GM12878 (cell line): ENCODE data around the gene OSBPL5. TPM values are rescaled to one million over a fixed set of nuclear protein-coding genes. Genes with fewer than 3 reads are reported as not detected.
"Not testable (repeated sequence)": the region's sequence is repeated elsewhere in the genome, so short reads cannot be mapped to it uniquely, and the experiment has no call there.

Experiments
- ATAC-seq: fragments of 200-7000 bp; cut with Tn5 transposase; 3 replicates; pipeline ENCODE4 v1.9.1; 2020; ENCODE audit warnings: mild to moderate bottlenecking, moderate library complexity
- BruUV-seq: library from RNA; stranded (reverse); fragments of 400-500 nt; replicated peaks from 2 replicates; lab custom pipeline; 2021; lab: Mats Ljungman, UMichigan
- CTCF ChIA-PET: fragments of 300-600 bp; sonication (Branson Sonifier 250); formaldehyde crosslinking; extraction: SDS; loops from one replicate; lab custom pipeline; 2021; ENCODE audit warnings: inconsistent platforms; lab: Yijun Ruan, JAX
- POLR2A ChIA-PET: fragments of 350-600 bp; formaldehyde crosslinking; extraction: SDS; loops from one replicate; lab custom pipeline; 2021; ENCODE audit warnings: inconsistent platforms; lab: Charles Lee
- RAD21 ChIA-PET: fragments of 300-600 bp; sonication (Branson Sonifier 250); formaldehyde crosslinking; loops from one replicate; lab custom pipeline; 2023; ENCODE audit warnings: antibody characterized with exemption; ENCODE audit not compliant: unreplicated experiment; lab: Charles Lee
- SMC1A ChIA-PET: fragments of 300-600 bp; sonication (Branson Sonifier 250); formaldehyde crosslinking; loops from one replicate; lab custom pipeline; 2023; ENCODE audit not compliant: unreplicated experiment, uncharacterized antibody; lab: Charles Lee
- DNase-seq: peaks from one replicate; pipeline ENCODE4 v3.0.0-alpha.2; 2011; ENCODE audit warnings: low read depth, low spot score
- FAIRE-seq: peaks from 3 replicates; lab custom pipeline; 2011; peaks lifted over from hg19 to GRCh38; lab: Jason Lieb, UNC
- H2AFZ ChIP-seq: 2 replicates; pipeline ENCODE4 v1.6.0; 2011; ENCODE audit warnings: low read depth, low read length, control low read depth; ENCODE audit not compliant: control insufficient read depth
- H3K27ac ChIP-seq: 2 replicates; pipeline ENCODE4 v1.5.1; 2011; ENCODE audit warnings: control low read depth; ENCODE audit not compliant: control insufficient read depth, insufficient read depth
- H3K27me3 ChIP-seq, 2 experiments: replicated peaks in 1 of 2; 2 replicates each; pipeline versions ENCODE4 v1.6.0 to v1.6.1; 2011; ENCODE audit warnings: low read length in 1 of 2; ENCODE audit not compliant: control insufficient read depth in 2 of 2, insufficient read depth in 2 of 2
- H3K36me3 ChIP-seq, 2 experiments: 2 replicates each; pipeline ENCODE4 v1.5.1; 2011; ENCODE audit warnings: low read length in 1 of 2; ENCODE audit not compliant: control insufficient read depth in 2 of 2, insufficient read depth in 2 of 2
- H3K4me1 ChIP-seq: 2 replicates; pipeline ENCODE4 v1.6.1; 2011; ENCODE audit warnings: mild to moderate bottlenecking, low read length, moderate library complexity, mixed read lengths; ENCODE audit not compliant: control insufficient read depth, insufficient read depth
- H3K4me2 ChIP-seq: 2 replicates; pipeline ENCODE4 v1.6.0; 2011; ENCODE audit warnings: control low read depth; ENCODE audit not compliant: control insufficient read depth, insufficient read depth
- H3K4me3 ChIP-seq: fragments of 200-600 bp; sonication (generic); 2 replicates; pipeline ENCODE4 v1.5.1; 2016
- H3K79me2 ChIP-seq: 2 replicates; pipeline ENCODE4 v1.6.0; 2011; ENCODE audit warnings: low read length; ENCODE audit not compliant: control insufficient read depth, insufficient read depth
- H3K9ac ChIP-seq: 2 replicates; pipeline ENCODE4 v1.8.0; 2011; ENCODE audit warnings: low read length, control low read depth, mixed read lengths; ENCODE audit not compliant: control insufficient read depth, insufficient read depth
- H3K9me3 ChIP-seq: replicated peaks from 3 replicates; pipeline ENCODE4 v1.5.1; 2011; ENCODE audit warnings: mild to moderate bottlenecking, low read length; ENCODE audit not compliant: control insufficient read depth, insufficient read depth
- H4K20me1 ChIP-seq: 2 replicates; pipeline ENCODE4 v1.6.0; 2011; ENCODE audit not compliant: control insufficient read depth, insufficient read depth
- BHLHE40 ChIP-seq, 2 experiments: fragments of 450-650 bp in 1 of 2; IDR thresholded peaks; 2 replicates each; pipeline ENCODE4 v1.6.1; 2011 to 2017; ENCODE audit warnings: low read depth in 2 of 2, borderline replicate concordance in 1 of 2, improper control_type of control experiment in 1 of 2, low read length in 1 of 2, mild to moderate bottlenecking in 1 of 2
- DPF2 ChIP-seq: fragments of 450-650 bp; IDR thresholded peaks from 2 replicates; pipeline ENCODE4 v1.6.1; 2017; ENCODE audit warnings: mild to moderate bottlenecking
- FOS ChIP-seq: IDR thresholded peaks from 3 replicates; pipeline ENCODE4 v1.6.1; 2011; ENCODE audit warnings: borderline replicate concordance; ENCODE audit not compliant: insufficient read length; ENCODE audit errors: extremely low read depth
- SMC3 ChIP-seq: IDR thresholded peaks from 2 replicates; pipeline ENCODE4 v1.6.1; 2011; ENCODE audit warnings: low read length, improper control_type of control experiment, borderline replicate concordance
- WGBS: methylation state at CpG from one replicate; pipeline ENCODE4 v1.1.6; 2016; ENCODE audit warnings: low lambda C conversion rate; ENCODE audit not compliant: insufficient replicate concordance, insufficient coverage; ENCODE audit errors: missing lambda C conversion rate; 5-methylcytosine and 5-hydroxymethylcytosine counted together
- in situ Hi-C: fragments of 300-500 bp; cut with MboI; formaldehyde crosslinking; loops from 9 replicates; pipeline ENCODE4 v1.14.3; 2018; ENCODE audit warnings: mixed read lengths
- intact Hi-C: fragments of 100-400 bp; cut with micrococcal nuclease; formaldehyde crosslinking; loops from one replicate; pipeline ENCODE4 v1.14.2; 2022; ENCODE audit not compliant: unreplicated experiment
- polyA plus RNA-seq, 11 experiments: library from polyadenylated mRNA; depleted of rRNA in 4 of 11; unstranded in 6 of 11; stranded (reverse) in 5 of 11; fragments of >200 nt; fragmentation: Nextera tagmentation in 4 of 11; fragmentation: Illumina TruSeq in 1 of 11; extraction: Ambion mirVana in 4 of 11; extraction: Trizol in 1 of 11; gene quantifications; 1 replicate in 1 of 11; 2 replicates in 10 of 11; pipeline versions ENCODE4 v1.2.1 to v1.2.3, GENCODE V29; 2011 to 2016; ENCODE audit warnings: inconsistent platforms in 2 of 11, missing spikeins in 2 of 11, low read depth in 1 of 11
- total RNA-seq, 4 experiments: library from RNA; depleted of rRNA in 3 of 4; stranded (reverse); fragments of >200 nt in 3 of 4; fragmentation: Illumina TruSeq in 1 of 4; extraction: Trizol in 1 of 4; gene quantifications; 2 replicates each; pipeline versions ENCODE4 v1.2.1 to v1.2.3, GENCODE V29; 2013 to 2021
- TF ChIP-seq, protein P1 (sequence below): fragments of 450-650 bp; IDR thresholded peaks from 2 replicates; pipeline ENCODE4 v1.6.1; 2016; ENCODE audit warnings: mild to moderate bottlenecking

OSBPL5 gene
- total and polyA plus RNA-seq, 10 of the 15 experiments (the other 5 are each of a cell fraction or from before 2014, with no cell fraction given) = not detected

- Histone ChIP-seq H3K4me2 (no peak overlapping the region), H4K20me1 (no peaks in the 10 kb centered on the region), H3K27me3 (peaks cover 7 to 12% of the 10 kb centered on the region in 2 experiments), H3K9me3 (no peaks in the 10 kb centered on the region), H3K4me1 (no peaks in the 10 kb centered on the region), H2AFZ (no peak overlapping the region), H3K79me2 (no peaks in the 10 kb centered on the region), H3K4me3 (no peak overlapping the region), H3K36me3 (no peaks in the 10 kb centered on the region), H3K9ac (no peak overlapping the region), H3K27ac (no peak overlapping the region)
- no peak for DNase-seq
- intact Hi-C loops = no loop called here
- ChIA-PET CTCF (no interaction called here), SMC1A (no interaction called here), RAD21 (no interaction called here), POLR2A (no interaction called here)
- no peak for TF ChIP-seq FOS
- peak in 1 of 2 experiments; percentile 40; a peak in 1 of 4 replicates for TF ChIP-seq BHLHE40 (IDR thresholded peaks at IDR 0.05; ENCODE audit: borderline replicate concordance in 1 of 2, low read depth in 2 of 2, low read length in 1 of 2)
- TF ChIP-seq, protein P1, sequence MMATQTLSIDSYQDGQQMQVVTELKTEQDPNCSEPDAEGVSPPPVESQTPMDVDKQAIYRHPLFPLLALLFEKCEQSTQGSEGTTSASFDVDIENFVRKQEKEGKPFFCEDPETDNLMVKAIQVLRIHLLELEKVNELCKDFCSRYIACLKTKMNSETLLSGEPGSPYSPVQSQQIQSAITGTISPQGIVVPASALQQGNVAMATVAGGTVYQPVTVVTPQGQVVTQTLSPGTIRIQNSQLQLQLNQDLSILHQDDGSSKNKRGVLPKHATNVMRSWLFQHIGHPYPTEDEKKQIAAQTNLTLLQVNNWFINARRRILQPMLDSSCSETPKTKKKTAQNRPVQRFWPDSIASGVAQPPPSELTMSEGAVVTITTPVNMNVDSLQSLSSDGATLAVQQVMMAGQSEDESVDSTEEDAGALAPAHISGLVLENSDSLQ = no peak
- TF ChIP-seq DPF2 = no peak
- no peak for TF ChIP-seq SMC3
- BruUV-seq = no TSS peak
- in situ Hi-C loops = no loop called here
- no peak for ATAC-seq
- FAIRE-seq = no peak
- 20% methylated on average over 31 of the region's 31 CpGs for WGBS
These were observed 4.3 kb upstream of the OSBPL5 start for GRCh38 chr11:3169255-3170043.

GRCh38 chr11:3168742-3169254 is 3.7 kb upstream of the OSBPL5 start:
- H3K4me2 ChIP-seq, POLR2A ChIA-PET, H2AFZ ChIP-seq, H4K20me1 ChIP-seq, ATAC-seq, H3K36me3 ChIP-seq, DNase-seq, RAD21 ChIA-PET, FAIRE-seq, intact Hi-C loops, H3K9ac ChIP-seq, in situ Hi-C loops, H3K79me2 ChIP-seq, H3K4me1 ChIP-seq, H3K27ac ChIP-seq, BruUV-seq, CTCF ChIA-PET, H3K9me3 ChIP-seq, SMC1A ChIA-PET, H3K4me3 ChIP-seq: not testable (repeated sequence)
- 32% methylated on average over 17 of the region's 17 CpGs for WGBS
- peaks cover 11 to 13% of the 10 kb centered on the region in 2 experiments for H3K27me3 ChIP-seq
